ENCODE measurements around the gene UXS1.

DNA sequence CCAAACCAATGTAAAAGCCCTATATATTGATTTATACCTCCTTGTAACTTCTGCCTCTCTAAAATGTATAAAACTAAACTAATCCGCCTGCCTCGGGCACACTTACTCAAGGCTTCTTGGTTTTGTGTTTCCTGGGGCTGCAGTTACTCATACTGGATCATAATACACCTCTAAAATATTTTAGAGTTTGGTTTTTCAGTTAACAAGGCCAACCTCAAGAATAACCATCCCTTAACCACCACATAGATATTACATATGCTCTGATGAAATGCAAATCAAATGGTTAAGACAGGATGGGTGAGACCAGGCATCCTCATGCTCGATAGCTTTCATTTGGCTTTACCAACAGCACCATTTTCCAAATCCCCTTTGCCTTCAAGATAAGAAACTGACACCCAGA lies 46.4 kb downstream of the UXS1 start:
- TF ChIP-seq, protein P1, sequence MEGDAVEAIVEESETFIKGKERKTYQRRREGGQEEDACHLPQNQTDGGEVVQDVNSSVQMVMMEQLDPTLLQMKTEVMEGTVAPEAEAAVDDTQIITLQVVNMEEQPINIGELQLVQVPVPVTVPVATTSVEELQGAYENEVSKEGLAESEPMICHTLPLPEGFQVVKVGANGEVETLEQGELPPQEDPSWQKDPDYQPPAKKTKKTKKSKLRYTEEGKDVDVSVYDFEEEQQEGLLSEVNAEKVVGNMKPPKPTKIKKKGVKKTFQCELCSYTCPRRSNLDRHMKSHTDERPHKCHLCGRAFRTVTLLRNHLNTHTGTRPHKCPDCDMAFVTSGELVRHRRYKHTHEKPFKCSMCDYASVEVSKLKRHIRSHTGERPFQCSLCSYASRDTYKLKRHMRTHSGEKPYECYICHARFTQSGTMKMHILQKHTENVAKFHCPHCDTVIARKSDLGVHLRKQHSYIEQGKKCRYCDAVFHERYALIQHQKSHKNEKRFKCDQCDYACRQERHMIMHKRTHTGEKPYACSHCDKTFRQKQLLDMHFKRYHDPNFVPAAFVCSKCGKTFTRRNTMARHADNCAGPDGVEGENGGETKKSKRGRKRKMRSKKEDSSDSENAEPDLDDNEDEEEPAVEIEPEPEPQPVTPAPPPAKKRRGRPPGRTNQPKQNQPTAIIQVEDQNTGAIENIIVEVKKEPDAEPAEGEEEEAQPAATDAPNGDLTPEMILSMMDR (IDR thresholded peaks at IDR 0.05; ENCODE audit: insufficient read depth, low read depth, low read length), result no peak
- no peak for TF ChIP-seq EZH2 (IDR thresholded peaks at IDR 0.05; ENCODE audit: insufficient read depth, low read length)
